HS-5 (cell line): Measurements from ENCODE around the gene TTYH3.
"Not testable (repeated sequence)": the region's sequence is repeated elsewhere in the genome, so short reads cannot be mapped to it uniquely, and the experiment has no call there.

ENCODE experiments used
- DNase-seq: peaks from one replicate; pipeline ENCODE4 v3.0.0-alpha.2; 2012; ENCODE audit warnings: low read depth

TTYH3 gene

DNA sequence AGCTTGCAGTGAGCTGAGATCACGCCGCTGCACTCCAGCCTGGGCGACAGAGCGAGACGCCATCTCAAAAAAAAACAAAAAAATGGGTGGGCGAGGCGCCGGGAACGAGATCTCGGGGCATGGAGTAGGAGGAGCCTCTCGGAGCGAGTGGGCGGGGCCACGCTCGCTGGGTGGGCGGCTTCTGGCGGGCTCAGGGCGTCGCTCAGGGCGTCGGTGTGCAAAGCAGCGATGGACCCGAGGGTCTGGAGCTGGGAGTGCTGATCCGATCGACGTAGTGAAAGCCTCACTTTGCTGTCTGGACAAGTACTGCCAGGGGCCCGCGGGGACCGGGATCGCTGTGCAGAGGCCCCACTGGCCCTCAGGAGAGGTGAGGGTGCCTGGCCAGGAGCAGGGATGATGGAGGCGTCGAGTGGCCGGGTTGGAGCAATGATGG, 33.6 kb downstream of the TTYH3 start:
- no peak for DNase-seq

DNA sequence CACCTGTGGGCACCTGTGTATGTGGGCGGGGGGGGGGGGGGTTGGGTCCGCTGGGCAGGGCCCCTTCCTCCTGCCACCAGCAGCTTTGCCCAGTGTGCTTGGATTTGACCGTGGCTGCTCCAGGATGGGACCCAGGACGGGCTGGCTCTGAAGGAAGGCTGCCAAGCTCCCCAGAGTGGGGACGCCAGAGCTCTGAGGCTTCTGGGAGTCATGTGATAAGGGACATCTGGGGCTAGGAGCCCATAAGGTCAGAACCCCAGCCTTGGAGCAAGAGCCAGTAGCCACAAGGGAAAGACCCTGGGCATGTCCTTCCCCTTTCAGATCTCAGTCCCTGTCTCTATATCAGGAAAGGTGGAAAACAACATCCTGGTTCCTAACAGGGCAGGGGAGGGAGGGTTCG, 34.4 kb downstream of the TTYH3 start:
- DNase-seq = no peak

DNA sequence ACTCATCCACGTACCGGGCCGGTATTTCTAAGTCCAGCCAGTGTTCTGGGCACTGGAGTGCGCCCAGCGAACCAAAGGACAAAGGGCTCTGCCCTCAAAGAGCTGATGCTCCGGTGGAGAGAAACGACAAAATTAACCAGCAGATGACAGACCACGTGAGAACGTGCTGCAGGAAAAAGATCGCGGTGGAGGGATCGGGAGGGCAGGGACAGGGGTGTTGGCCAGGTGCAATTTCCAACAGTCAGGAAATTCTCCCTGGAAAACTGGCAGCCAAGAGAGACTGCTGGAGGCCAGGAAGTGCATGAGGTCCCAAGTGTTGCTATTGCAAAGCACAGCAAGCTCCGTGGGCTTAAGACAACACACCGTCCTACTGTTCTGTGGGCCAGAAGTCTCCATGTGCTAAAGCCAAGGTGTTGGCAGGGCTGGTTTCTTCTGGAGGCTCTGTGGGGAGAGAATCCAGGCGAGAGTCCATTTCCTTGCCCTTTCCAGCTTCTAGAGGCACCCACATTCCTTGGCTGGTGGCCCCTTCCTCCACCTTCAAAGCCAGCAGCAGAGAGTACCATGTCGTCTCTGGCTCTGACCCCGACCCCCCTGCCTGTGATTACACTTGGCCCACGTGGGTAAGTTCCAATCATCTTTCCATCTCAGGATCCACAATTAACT, 34.9 kb downstream of the TTYH3 start:
- DNase-seq = no peak

DNA sequence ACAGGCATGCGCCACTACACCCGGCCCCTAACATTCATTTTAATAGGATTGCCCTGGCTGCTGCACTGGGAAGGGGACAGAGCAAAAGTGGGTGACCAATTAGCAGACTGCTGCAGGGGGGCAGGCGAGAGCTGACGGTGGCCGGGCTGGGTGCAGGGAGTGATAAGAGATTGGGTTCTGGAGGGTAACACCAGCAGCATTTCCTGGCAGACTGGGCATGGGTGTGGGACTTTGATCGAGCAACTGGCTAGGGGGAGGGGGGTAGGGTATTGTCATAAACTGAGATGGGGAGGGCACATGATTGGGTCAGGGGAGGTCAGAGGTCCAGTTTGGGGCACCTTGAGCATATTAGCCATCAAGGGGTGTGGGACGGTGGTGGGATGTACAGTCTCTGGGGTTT, 36.1 kb downstream of the TTYH3 start:
- no peak for DNase-seq

DNA sequence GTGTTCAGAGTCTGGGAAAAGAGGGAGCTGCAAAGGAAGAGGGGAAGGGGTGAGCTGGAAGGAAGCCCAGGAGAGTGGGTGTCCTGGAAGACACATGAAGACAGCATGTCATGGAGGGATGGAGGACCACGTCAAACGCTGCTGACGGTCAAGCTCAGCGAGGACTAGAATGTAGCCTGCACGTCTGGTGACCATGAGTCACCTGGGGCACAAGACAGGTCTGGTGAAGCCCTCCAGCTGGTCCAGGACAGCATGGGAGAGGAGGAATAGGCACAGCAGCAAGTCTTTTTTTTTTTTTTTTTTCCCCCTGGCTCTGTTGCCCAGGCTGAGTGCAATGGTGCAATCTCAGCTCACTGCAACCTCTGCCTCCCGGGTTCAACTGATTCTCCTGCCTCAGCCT, 36.6 kb downstream of the TTYH3 start:
- no peak for DNase-seq

DNA sequence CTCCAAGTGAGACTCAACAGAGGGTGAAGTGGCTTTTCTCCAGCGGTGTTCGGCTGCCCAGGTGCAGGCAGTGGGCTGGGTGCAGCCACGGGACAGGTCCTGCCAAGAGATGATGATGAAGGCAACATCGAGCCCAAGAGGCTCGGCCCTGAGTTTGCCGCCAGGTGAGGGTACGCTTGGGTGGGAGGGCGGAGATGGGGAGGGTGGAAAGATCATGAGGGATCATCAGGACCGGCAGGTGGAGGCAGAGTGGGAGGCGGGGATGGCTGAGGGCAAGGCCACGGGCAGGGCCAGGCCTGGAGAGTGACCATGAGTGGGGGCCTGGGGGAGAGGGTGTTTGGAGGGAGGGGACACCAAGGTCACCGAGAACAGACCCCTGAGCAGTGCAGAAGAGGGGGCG, 38.4 kb downstream of the TTYH3 start:
- no peak for DNase-seq

DNA sequence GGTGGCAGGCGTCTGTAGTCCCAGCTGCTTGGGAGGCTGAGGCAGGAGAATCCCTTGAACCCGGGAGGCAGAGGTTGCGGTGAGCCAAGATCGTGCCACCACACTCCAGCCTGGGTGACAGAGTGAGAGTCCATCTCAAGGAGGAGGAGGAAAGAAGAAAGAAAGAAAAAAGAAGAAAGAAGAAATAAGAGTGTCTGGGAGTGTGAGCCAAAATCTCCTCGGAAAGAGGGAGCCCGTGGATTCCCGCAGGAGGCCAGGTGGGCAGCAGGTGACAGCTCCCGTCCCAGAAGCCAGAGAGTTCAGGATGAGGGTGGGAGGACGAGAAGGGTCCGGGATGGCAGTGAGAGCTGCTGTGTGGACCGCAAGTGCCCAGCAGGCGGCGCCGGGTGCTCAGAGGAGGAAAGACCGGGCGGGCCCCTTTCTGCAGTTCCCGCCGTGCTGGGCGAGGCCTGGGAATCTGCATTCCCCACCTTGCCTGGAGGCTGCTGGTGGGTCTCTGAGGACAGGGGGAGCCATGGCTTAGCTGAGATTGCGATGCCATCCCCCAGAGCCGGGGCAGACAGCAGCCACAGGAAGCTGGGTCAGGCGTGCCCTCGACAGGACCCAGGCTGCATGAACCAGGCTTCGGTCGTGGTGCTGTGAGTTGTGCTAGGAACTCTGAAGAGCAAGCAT, 39.1 kb downstream of the TTYH3 start:
- DNase-seq = no peak

DNA sequence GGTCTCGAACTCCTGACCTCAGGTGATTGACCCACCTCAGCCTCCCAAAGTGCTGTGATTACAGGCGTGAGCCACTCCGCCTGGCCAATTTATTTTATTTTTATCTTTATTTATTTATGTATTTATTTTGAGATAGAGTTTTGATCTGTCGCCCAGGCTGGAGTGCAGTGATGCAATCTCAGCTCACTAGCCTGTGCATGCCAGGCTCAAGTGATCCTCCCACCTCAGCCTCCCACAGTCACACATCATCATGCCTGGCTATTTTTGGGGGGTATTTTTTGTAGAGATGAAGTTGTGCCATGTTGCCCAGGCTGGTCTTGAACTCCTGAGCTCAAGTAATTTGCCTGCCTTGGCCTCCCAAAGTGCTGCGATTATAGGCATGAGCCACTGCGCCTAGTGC, 41.4 kb downstream of the TTYH3 start:
- DNase-seq = not testable (repeated sequence)

DNA sequence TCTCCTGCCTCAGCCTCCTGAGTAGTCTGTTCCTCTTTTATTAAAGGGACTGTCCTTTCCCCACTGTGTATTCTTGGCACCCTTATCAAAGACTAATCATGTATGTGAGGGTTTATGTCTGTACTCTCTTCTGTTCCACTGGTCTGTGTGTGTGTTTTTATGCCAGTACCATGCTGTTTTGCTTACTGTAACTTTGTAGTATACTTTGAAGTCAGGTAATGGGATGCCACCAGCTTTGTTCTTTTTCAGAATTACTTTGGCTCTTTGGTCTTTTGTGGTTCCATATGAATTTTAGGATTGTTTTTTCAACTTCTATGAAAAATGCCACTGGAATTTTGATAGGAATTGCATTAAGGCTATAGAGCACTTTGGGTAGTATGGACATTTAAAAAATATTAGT, 42.1 kb downstream of the TTYH3 start:
- DNase-seq = no peak

DNA sequence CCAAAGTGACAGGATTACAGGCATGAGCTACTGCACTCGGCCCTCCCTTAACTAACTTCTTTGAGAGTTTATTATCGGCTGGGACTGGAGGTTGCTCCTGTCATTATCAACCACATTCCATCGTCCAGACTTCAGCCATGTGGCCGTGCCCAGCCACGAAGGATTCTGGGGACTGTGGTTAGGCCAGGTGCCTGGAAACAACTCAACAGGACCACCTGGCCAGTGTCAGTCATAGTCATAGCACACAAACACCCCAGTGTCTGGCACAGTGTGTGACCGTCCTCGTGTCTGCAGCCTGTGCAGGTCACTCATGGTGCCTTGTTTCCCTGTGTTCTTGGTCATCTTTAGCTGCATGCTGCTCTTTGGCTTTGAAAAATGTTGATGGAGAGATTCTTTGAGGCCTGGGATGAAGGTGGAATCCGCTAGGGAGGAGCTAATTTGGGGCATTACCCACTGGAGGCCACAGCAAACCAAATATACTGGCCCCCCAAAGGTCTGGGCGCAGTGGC, 43.5 kb downstream of the TTYH3 start:
- DNase-seq = no peak

DNA sequence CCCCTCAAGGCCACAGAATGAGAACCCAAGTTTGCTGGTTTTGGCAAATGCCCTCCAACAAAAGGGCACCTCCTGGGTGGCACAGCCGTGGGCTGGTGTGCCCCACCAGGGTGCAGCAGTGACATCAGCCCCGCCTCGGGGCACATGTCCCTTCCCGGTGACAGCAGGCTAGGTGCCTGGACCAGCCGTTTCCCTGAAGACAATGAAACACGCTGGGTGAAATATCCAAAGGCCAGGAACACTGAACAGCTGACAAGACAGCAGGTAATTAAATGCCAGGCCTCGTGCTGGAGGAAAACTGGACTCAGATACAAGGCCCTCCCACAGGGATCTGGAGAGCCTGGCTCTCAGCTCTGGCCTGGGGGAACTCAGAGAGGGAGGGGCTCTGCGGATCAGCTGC, 44.8 kb downstream of the TTYH3 start:
- not testable (repeated sequence) for DNase-seq

DNA sequence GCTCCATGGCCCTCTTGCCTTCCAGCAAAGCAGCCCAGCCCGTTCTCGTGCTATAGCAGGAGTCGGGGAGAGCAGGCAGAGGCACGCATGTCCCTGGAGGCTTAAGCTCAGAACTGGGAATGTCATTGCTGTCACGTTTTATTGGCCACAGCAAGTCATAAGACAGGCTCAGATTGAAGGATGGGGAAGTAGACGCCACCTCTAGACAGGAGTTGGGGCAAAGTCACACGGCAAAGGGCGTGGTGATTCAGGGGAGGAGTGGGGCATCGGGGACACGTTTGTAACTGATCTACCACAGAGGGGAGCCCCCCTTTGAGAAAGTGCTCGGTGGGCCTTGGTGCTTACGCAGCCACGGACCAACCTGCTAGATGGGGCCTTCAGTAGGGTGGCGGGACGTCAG, 46.7 kb downstream of the TTYH3 start:
- DNase-seq = not testable (repeated sequence)

DNA sequence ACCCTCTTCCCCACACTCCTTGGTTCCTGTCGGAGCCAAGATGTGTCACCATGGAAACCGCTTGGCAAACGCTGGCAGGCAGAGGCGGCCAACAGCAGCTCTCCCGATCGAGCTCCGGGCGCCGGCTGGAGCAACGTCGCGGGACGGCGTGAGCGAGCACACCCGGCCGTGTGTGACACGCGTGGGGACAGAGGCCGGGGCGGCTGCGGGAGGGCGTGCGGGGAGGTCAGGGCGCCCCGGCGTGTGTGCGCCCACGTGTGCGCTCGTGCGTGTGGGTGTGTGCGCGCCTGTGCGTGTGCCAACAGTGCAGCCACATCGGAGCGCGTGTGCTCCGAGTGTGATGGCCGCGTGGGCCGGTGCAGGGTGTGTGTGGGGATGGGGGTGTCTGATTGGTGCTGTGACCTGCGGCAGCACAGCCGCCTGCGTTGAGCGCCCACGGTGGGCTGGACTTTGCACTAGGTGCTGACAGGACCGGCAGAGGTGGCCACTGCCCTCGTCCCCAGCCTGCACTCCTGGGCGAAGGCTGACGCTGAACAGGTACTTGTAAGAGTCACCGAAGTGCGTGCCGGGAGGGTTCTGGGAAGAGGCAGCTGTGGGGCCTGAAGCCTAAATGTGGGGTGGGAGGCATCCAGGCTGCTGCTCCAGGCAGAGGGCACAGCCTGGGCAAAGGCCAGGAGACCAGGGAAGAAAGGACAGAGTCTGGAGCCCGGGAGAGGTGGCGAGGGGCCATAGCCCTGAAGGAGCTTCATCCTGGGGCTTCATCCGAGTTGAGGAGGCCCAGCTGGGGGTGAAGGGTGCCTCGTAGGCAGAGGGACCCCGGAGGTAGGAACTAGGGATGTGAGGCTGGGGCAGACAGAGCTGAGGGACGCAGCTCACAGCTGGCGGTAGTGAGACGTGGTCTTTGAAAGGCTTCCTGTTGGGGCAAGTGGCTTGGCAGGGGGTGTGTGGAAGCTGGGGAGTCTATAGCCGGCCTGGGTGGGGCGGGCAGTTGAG, 47.6 kb downstream of the TTYH3 start:
- not testable (repeated sequence) for DNase-seq

DNA sequence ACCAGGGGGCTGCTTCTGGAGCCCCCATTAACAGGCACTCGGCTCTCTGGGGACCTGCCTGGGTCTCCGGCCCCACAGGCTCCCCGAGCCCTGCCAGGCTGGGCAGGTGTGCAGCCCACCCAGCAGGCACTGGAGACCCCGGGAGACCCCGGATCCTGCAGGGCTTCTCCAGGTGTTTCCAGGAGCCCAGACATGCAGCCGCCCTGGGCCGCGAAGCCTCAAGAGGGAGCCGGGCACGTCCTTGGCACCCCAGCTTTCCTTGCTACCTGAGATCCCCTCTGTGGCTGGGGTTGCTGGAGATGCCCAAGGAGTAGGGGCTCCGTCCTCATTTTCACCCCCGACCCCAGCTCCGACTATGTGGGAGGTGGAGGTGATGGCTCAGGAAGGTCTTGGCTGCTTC, 48.5 kb downstream of the TTYH3 start:
- DNase-seq = no peak

DNA sequence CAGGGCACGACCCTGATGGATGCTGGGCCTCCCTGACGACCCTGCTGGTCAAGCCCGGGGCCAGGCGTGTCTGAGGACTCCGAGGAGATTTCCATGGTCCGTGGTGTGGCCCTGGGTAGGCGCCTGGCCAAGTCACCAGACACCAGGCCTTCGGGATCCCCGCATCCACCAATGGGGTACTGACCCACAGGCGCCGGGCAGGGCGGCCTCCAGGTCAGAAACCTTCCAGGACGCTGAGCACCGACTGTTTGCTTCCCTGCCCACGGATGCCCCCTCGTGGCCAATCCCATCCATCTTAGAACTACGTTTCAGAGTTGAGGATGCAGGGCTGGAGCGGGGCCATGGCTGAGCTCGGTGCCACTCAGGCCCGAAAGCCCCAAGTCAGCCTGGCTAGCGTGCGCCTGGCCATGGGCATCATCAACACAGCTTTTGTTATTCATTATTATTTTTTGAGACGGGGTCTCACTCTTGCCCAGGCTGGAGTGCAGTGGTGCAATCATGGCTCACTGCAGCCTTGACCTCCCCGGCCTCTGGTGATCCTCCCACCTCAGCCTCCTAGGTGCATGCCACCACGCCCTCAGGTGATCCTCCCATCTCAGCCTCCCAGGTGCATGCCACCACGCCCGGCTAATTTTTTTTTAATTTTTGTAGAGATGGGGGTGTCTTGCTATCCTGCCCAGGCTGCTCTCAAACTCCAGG, 49.2 kb downstream of the TTYH3 start:
- peak; percentile 25 for DNase-seq

DNA sequence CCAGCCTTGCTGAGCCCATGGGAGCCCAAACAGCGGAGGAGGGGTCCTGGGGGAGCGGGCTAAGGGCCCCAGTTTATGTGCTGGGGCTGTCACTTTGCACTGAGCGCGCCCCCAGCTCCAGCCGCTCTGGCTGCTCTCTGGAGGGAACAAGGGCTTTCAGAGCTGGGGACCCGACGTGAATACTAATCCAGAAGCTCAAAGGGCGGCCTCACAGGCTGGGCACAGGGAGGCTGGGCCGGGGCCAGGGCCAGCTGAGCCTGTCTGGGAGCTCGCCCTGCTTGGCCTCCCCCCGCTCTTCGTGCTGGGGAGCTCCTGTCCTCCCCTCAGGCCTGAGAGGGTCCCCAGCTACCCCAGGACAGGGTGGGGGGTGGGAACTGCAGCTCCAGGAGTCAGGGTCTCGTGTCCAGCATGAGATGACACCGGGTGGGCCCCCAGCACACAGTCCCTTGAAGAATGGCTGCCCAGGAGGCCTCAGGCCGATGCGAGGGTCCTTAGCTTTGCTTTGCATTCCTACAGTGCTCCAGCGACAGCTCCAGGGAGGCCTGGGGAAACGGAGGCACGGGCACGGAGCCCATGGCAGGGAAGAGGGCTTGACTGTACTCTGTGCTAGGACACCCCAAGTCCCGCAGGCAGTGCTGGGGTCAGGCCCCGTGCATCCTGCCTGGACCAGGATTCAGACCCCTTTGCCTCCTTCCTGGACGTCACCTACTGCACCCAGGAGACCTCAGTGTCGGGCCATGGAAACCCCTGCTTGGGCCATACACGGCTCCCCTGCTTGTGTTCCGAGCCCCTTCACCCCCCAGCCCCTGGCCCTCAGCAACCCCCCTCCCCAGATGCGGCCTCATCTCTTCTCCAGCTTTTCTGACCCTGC, 50.4 kb downstream of the TTYH3 start:
- no peak for DNase-seq

DNA sequence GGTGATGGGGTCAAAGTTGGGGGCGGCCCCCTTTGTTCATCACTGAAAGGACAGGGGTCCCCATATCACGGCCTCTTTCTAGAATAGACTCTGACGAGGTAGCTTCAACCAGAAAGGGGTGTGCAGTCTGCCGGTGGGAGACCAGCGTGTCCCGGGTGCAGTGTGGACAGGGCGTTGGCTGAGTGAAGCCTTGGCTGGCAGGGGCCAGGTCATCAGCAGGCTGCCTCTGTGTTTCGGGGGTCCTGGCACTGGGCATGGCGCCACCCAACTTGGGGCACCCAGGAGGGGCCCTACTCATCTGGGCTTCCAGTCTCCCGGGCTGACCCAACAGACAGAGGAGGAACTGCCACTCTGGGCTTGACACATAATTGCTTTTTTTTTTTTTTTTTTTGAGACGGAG, 52.7 kb downstream of the TTYH3 start:
- no peak for DNase-seq

DNA sequence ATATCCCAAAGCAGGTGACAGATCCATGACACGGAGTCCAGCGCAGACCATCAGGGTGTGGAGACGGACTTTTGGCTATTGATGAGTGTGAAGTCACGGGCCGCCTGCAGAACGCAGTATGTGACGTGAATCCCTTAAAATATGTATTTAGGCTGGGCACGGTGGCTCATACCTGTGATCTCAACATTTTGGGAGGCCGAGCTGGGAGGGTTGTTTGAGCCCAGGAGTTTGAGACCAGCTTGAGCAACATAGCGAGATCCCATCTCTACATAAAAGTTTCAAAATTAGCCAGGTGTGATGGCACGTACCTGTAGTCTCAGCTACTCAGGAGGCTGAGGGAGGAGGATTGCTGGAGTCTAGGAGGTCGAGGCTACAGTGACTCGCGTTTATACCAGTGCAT, 54.3 kb downstream of the TTYH3 start:
- no peak for DNase-seq

DNA sequence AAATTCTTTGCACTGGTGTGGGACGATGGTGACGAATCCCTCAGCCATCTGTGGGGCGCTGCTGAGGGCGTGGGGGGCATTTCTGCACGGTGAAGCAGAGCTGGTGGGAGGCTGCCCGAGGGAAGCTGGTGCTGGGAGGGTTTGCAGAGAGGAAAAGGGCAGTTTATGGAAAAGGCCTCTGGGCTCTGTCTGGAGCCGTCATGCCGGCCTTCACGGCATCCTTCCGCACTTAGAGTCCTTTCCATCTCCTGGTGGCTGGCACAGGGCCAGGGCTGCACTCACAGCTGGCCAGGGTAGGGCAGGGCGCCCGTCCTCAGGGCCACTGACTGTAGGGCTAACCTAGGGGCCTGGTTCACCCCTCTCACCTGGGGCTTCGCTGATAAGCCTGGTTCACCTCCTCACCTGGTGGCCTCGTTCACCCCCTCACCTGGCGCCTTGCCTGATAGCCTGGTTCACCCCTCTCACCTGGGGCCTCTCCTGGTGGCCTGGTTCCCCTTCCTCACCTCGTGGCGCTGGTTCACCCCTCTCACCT, 55.6 kb downstream of the TTYH3 start:
- DNase-seq = no peak

DNA sequence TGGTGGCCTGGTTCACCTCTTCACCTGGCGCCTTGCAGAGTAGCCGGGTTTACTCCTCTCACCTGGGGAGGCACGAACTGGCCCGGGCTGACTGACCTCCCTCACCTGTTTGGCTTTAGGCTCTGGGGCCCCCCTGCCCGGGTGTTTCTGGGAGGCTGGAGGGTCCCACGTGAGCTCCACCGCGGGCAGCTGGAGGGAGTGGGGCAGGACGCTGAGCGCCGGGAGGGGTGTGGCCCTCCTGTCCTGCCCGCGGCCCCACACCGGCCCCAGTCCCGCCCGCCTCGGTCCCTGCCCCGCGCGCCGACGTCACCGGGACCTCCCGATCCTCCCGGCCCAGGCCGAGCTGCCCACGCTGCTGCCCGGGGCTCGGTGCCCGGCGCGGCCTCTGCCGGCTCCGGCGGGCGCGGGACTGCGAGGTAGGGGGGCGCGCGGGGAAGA, 56.1 kb downstream of the TTYH3 start, which contains the start of gene AMZ1:
TSS of gene AMZ1 (plus strand) at position 322 of the 438 bp plus-strand sequence. CDS start 12,250 bp downstream, outside the sequence.
- no peak for DNase-seq
